Spleen (tissue), 7 donors: ENCODE measurements around the gene RAMP1.
"Not testable (repeated sequence)": the region's sequence is repeated elsewhere in the genome, so short reads cannot be mapped to it uniquely, and the experiment has no call there.

Experiments used
- CTCF ChIP-seq, 11 experiments: fragments of 200-600 bp in 7 of 11; fragments of 450-650 bp in 4 of 11; sonication (generic) in 4 of 11; IDR thresholded peaks in 8 of 11; conservative IDR thresholded peaks in 3 of 11; 1 replicate in 7 of 11; 2 replicates in 4 of 11; pipeline versions ENCODE4 v1.4.0 to v1.8.0; 2016 to 2021; ENCODE audit warnings: antibody characterized with exemption in 11 of 11, inconsistent platforms in 4 of 11, mild to moderate bottlenecking in 1 of 11
- POLR2A ChIP-seq, 3 donors: fragments of 450-650 bp; IDR thresholded peaks; one replicate each; pipeline ENCODE4 v1.5.1; 2017; ENCODE audit warnings: antibody characterized with exemption in 3 of 3, mild to moderate bottlenecking in 1 of 3
- POLR2AphosphoS5 ChIP-seq, 3 donors: sonication (generic); formaldehyde crosslinking; IDR thresholded peaks; one replicate each; pipeline ENCODE4 v1.5.1; 2017; ENCODE audit warnings: antibody characterized with exemption in 3 of 3
- donor health status: DM: no; HTN: no; CAD: no; lungs with moderate emphysema.
- donor health status: DM: no; HTN: no; CAD: no.
- donor health status: DM: no; HTN: no; CAD: no.

- not testable (repeated sequence) for TF ChIP-seq CTCF (IDR thresholded peaks at IDR 0.05 in 8 of 11, conservative IDR thresholded peaks at IDR 0.05 in 3 of 11); POLR2A (IDR thresholded peaks at IDR 0.05); POLR2AphosphoS5 (IDR thresholded peaks at IDR 0.05)
Observed at GRCh38 chr2:237951354-237951753, 91.9 kb downstream of the RAMP1 start.
